ENCODE results near the gene HOXC9.

GRCh38 chr12:54046809-54047159, 46.8 kb downstream of the HOXC9 start:
- no peak for TF ChIP-seq GATA2 (IDR thresholded peaks at IDR 0.05; ENCODE audit: low read depth, low read length)
- TF ChIP-seq GATA3 (IDR thresholded peaks at IDR 0.05; ENCODE audit: low read depth, low read length): no peak
